Left renal cortex interstitium (tissue), 4 donors: Measurements from ENCODE around the gene TCERG1L. TPM values are rescaled to one million over a fixed set of nuclear protein-coding genes. Genes with fewer than 3 reads are reported as not detected.

Experiments
- DNase-seq, 4 donors: peaks; one replicate each; pipeline ENCODE4 v3.0.0-alpha.2; 2013; ENCODE audit warnings: low read depth in 4 of 4, low spot score in 2 of 4, missing footprints in 1 of 4
- polyA plus RNA-seq, 4 donors: library from polyadenylated mRNA; unstranded; fragments of 120-200 nt; gene quantifications; one replicate each; pipeline ENCODE4 v1.2.1, GENCODE V29; 2013; ENCODE audit not compliant: insufficient read length in 4 of 4

The TCERG1L gene
- polyA plus RNA-seq, 4 donors = 1.3 to 2.4 (median 1.9) TPM

GRCh38 chr10:131231965-131232541 lies 79.5 kb downstream of the TCERG1L start:
- no peak for DNase-seq

GRCh38 chr10:131231323-131231964 lies 80.1 kb downstream of the TCERG1L start:
- no peak for DNase-seq

- DNase-seq = no peak
Observed at GRCh38 chr10:131230641-131231322, 80.7 kb downstream of the TCERG1L start.

GRCh38 chr10:131230166-131230565 lies 81.4 kb downstream of the TCERG1L start:
- DNase-seq = no peak

- no peak for DNase-seq
Observed at GRCh38 chr10:131227163-131227740, 84.3 kb downstream of the TCERG1L start.

- DNase-seq = no peak
Observed at GRCh38 chr10:131226446-131227162, 84.9 kb downstream of the TCERG1L start.

GRCh38 chr10:131224106-131224505 lies 87.4 kb downstream of the TCERG1L start:
- no peak for DNase-seq

GRCh38 chr10:131223422-131223821 lies 88.1 kb downstream of the TCERG1L start:
- DNase-seq = no peak

GRCh38 chr10:131222986-131223385 lies 88.5 kb downstream of the TCERG1L start:
- DNase-seq = no peak

GRCh38 chr10:131221632-131222277 lies 89.8 kb downstream of the TCERG1L start:
- DNase-seq = no peak

GRCh38 chr10:131220601-131221171 lies 90.8 kb downstream of the TCERG1L start:
- no peak for DNase-seq

GRCh38 chr10:131219955-131220489 lies 91.5 kb downstream of the TCERG1L start:
- DNase-seq = no peak

GRCh38 chr10:131219584-131219886 lies 92.0 kb downstream of the TCERG1L start:
- no peak for DNase-seq

GRCh38 chr10:131218811-131219583 lies 92.5 kb downstream of the TCERG1L start:
- DNase-seq = no peak

GRCh38 chr10:131216681-131217230 lies 94.8 kb downstream of the TCERG1L start:
- no peak for DNase-seq

- no peak for DNase-seq
Observed at GRCh38 chr10:131215776-131216175, 95.7 kb downstream of the TCERG1L start.

- no peak for DNase-seq
Observed at GRCh38 chr10:131214521-131215244, 96.8 kb downstream of the TCERG1L start.

GRCh38 chr10:131213741-131214505 lies 97.6 kb downstream of the TCERG1L start:
- no peak for DNase-seq
